HepG2 (cell line): ENCODE results near the gene NGEF. TPM values are rescaled to one million over a fixed set of nuclear protein-coding genes. Genes with fewer than 3 reads are reported as not detected.

Source experiments
- ATAC-seq: fragments of 200-7000 bp; cut with Tn5 transposase; 3 replicates; pipeline ENCODE4 v1.9.1; 2020; ENCODE audit warnings: mild to moderate bottlenecking, moderate library complexity
- BruUV-seq: library from RNA; stranded (reverse); fragments of 400-500 nt; replicated peaks from 2 replicates; lab custom pipeline; 2021; lab: Mats Ljungman, UMichigan
- CTCF ChIA-PET: fragments of 300-600 bp; formaldehyde crosslinking; extraction: SDS; loops from one replicate; lab custom pipeline; 2021; ENCODE audit warnings: low total read pairs, inconsistent platforms, low intra/inter-chr PET ratio; lab: Yijun Ruan, JAX
- POLR2A ChIA-PET: fragments of 350-600 bp; sonication (Branson Sonifier 250); formaldehyde crosslinking; loops from one replicate; lab custom pipeline; 2020; ENCODE audit warnings: antibody characterized with exemption, inconsistent platforms; lab: Yijun Ruan, JAX
- DNase-seq: peaks from one replicate; pipeline ENCODE4 v3.0.0-alpha.2; 2015; ENCODE audit warnings: low spot score
- FAIRE-seq: peaks from 3 replicates; lab custom pipeline; 2011; peaks lifted over from hg19 to GRCh38; lab: Jason Lieb, UNC
- H2AFZ ChIP-seq: one replicate; pipeline ENCODE4 v1.6.1; 2011; ENCODE audit warnings: low read length, inconsistent platforms
- H3K27ac ChIP-seq: fragments of 300-600 bp; 3 replicates; pipeline ENCODE4 v1.8.0; 2011; ENCODE audit warnings: mixed run types, mild to moderate bottlenecking, mixed read lengths, low read length, inconsistent platforms; ENCODE audit not compliant: insufficient read depth; ENCODE audit errors: extremely low read length
- H3K27me3 ChIP-seq, 2 experiments: fragments of 200-600 bp in 1 of 2; 2 replicates in 1 of 2; 3 replicates in 1 of 2; pipeline versions ENCODE4 v1.6.0 to v1.8.0; 2011; ENCODE audit warnings: low read length in 2 of 2, mild to moderate bottlenecking in 2 of 2, moderate library complexity in 2 of 2, inconsistent platforms in 1 of 2; ENCODE audit not compliant: insufficient read depth in 2 of 2, control insufficient read depth in 1 of 2
- H3K36me3 ChIP-seq, 2 experiments: fragments of 200-600 bp in 1 of 2; replicated peaks in 1 of 2; 2 replicates in 1 of 2; 3 replicates in 1 of 2; pipeline versions ENCODE4 v1.5.1 to v1.8.0; 2011; ENCODE audit warnings: low read length in 2 of 2, inconsistent platforms in 1 of 2; ENCODE audit not compliant: insufficient read depth in 2 of 2, control insufficient read depth in 1 of 2
- H3K4me1 ChIP-seq: 2 replicates; pipeline ENCODE4 v1.5.1; 2012; ENCODE audit warnings: low read length, inconsistent platforms; ENCODE audit not compliant: insufficient read depth
- H3K4me2 ChIP-seq: 2 replicates; pipeline ENCODE4 v1.6.0; 2011; ENCODE audit warnings: low read depth, low read length, inconsistent platforms
- H3K4me3 ChIP-seq, 3 experiments: fragments of 200-600 bp in 1 of 3; sonication (generic), shearing (Covaris generic) in 1 of 3; replicated peaks in 1 of 3; 2 replicates each; pipeline ENCODE4 v1.5.1; 2011 to 2016; ENCODE audit warnings: low read length in 3 of 3, inconsistent platforms in 2 of 3, low read depth in 2 of 3, mild to moderate bottlenecking in 2 of 3, control low read depth in 1 of 3, mixed read lengths in 1 of 3; ENCODE audit not compliant: insufficient read depth in 1 of 3
- H3K79me2 ChIP-seq: one replicate; pipeline ENCODE4 v1.6.1; 2011; ENCODE audit warnings: low read length, inconsistent platforms; ENCODE audit not compliant: insufficient read depth
- H3K9ac ChIP-seq: 2 replicates; pipeline ENCODE4 v1.6.0; 2011; ENCODE audit warnings: mild to moderate bottlenecking, low read depth, low read length, inconsistent platforms; ENCODE audit not compliant: insufficient read depth
- H3K9me3 ChIP-seq: 2 replicates; pipeline ENCODE4 v1.5.1; 2012; ENCODE audit warnings: mild to moderate bottlenecking, low read length
- H4K20me1 ChIP-seq: 2 replicates; pipeline ENCODE4 v1.6.0; 2011; ENCODE audit warnings: inconsistent platforms, mild to moderate bottlenecking, low read length, moderate library complexity; ENCODE audit not compliant: insufficient read depth
- CEBPG ChIP-seq: IDR thresholded peaks from 2 replicates; pipeline ENCODE4 v1.6.1; 2016
- DMAP1 ChIP-seq: IDR thresholded peaks from 2 replicates; pipeline ENCODE4 v1.6.1; 2016
- ESRRA ChIP-seq: sonication (generic); formaldehyde crosslinking; IDR thresholded peaks from 2 replicates; pipeline ENCODE4 v1.5.1; 2020; ENCODE audit warnings: mild to moderate bottlenecking, low read depth, missing genetic modification reagents
- KDM4B ChIP-seq: sonication (generic); formaldehyde crosslinking; IDR thresholded peaks from 2 replicates; pipeline ENCODE4 v1.4.0; 2020; ENCODE audit warnings: missing genetic modification reagents
- MBD4 ChIP-seq: IDR thresholded peaks from 2 replicates; pipeline ENCODE4 v1.6.1; 2012; ENCODE audit warnings: low read length, inconsistent platforms, borderline replicate concordance
- NAIF1 ChIP-seq: sonication (generic); formaldehyde crosslinking; IDR thresholded peaks from 2 replicates; pipeline ENCODE4 v1.5.0; 2020; ENCODE audit warnings: mild to moderate bottlenecking, missing genetic modification reagents, borderline replicate concordance
- NPAS2 ChIP-seq: sonication (generic); formaldehyde crosslinking; IDR thresholded peaks from 2 replicates; pipeline ENCODE4 v1.8.0; 2022; ENCODE audit warnings: mild to moderate bottlenecking, missing genetic modification reagents, borderline replicate concordance
- SRY ChIP-seq: sonication (generic); formaldehyde crosslinking; IDR thresholded peaks from 2 replicates; pipeline ENCODE4 v1.8.0; 2022; ENCODE audit warnings: mild to moderate bottlenecking, missing genetic modification reagents
- ZNF460 ChIP-seq: sonication (generic); formaldehyde crosslinking; IDR thresholded peaks from 2 replicates; pipeline ENCODE4 v1.5.1; 2020; ENCODE audit warnings: missing genetic modification reagents, mild to moderate bottlenecking, borderline replicate concordance
- WGBS: methylation state at CpG from one replicate; pipeline ENCODE4 v1.1.6; 2017; ENCODE audit warnings: low lambda C conversion rate; 5-methylcytosine and 5-hydroxymethylcytosine counted together
- in situ Hi-C: cut with HindIII; loops from 2 replicates; pipeline ENCODE4 v1.10.0; 2017; ENCODE audit warnings: low pct_unique_long_range_greater_than_20kb; ENCODE audit not compliant: extremely low pct_ligation_motif_present
- intact Hi-C: fragments of 100-400 bp; cut with micrococcal nuclease; formaldehyde crosslinking; loops from one replicate; pipeline ENCODE4 v1.10.0; 2022; ENCODE audit not compliant: unreplicated experiment
- polyA plus RNA-seq, 8 experiments: library from polyadenylated mRNA; depleted of rRNA in 3 of 8; stranded (reverse) in 7 of 8; unstranded in 1 of 8; fragments of >200 nt; fragmentation: Illumina TruSeq in 4 of 8; extraction: Trizol in 4 of 8; gene quantifications; 2 replicates each; pipeline versions ENCODE4 v1.2.1 to v1.2.3, GENCODE V29; 2011 to 2016; ENCODE audit warnings: low read depth in 4 of 8, missing spikeins in 1 of 8, mixed read lengths in 1 of 8; ENCODE audit not compliant: insufficient read depth in 1 of 8
- total RNA-seq, 5 experiments: library from RNA; depleted of rRNA; stranded (reverse); fragments of >200 nt; fragmentation: Illumina TruSeq; extraction: Trizol; gene quantifications; 2 replicates each; pipeline ENCODE4 v1.2.3, GENCODE V29; 2016; ENCODE audit warnings: low read depth in 1 of 5
- TF ChIP-seq, protein P1 (sequence below): sonication (generic); formaldehyde crosslinking; IDR thresholded peaks from 2 replicates; pipeline ENCODE4 v1.5.1; 2020; ENCODE audit warnings: mild to moderate bottlenecking, missing genetic modification reagents, moderate library complexity

The NGEF gene
- total and polyA plus RNA-seq, 2 of the 13 experiments (the other 11 are each of a cell fraction or from before 2014, with no cell fraction given), result 14.4 to 36.9 TPM

DNA sequence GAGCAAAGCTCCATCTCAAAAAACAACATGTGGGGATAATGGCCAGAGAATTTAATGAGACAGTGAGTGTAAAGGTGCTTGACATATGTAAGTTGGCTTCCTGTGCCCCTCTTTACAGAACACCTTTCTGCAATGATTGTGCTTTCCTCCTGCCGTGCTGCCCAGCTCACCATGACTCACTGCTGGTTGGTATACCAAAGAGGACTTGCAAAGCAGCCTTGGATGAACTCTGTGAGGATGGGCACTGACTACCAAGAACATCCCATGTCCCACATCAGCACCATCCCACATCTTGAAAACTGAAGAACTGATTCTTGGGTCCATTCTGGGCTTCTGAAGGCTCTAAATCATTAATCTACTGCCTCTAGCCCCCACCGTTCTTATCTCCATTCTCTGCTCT is 52.2 kb downstream of the NGEF start (continued):
- no peak for TF ChIP-seq KDM4B (CRISPR knock-in tag)
- no peak for TF ChIP-seq MBD4
- TF ChIP-seq ZNF460 (CRISPR knock-in tag), result no peak
- TF ChIP-seq ESRRA (CRISPR knock-in tag), result no peak
- TF ChIP-seq NAIF1 (CRISPR knock-in tag), result no peak
- no peak for TF ChIP-seq CEBPG (CRISPR knock-in tag)

DNA sequence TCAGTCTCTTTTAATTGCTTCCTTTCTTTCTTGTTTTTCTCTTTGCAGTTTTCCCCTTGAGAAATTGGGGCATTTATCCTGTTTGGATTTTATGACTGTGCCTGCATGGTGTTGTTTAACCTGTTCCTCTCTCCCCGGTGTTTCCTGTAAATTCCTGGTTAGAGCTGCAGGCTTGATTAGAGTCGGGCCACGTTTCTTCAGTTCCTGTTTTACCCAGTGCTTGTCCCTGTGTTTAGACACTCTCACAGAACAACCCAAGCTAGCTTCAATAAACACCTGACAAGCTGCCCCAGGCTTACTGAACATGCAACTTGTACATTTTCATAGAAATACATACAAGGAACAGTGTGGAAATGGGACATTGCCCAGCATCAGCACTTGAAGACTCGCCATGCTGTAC is 53.9 kb downstream of the NGEF start:
- peaks cover 7% of the 10 kb centered on the region for H3K9me3 ChIP-seq
- H2AFZ ChIP-seq, result no peak overlapping the region
- no peak overlapping the region for H3K27ac ChIP-seq
- ATAC-seq (no peak), DNase-seq (no peak), FAIRE-seq (no peak)
- H3K4me2 ChIP-seq, result no peak overlapping the region
- H3K27me3 ChIP-seq, result no peaks in the 10 kb centered on the region
- no peak overlapping the region for H3K4me3 ChIP-seq
- POLR2A ChIA-PET, result interaction anchor here (1.1 kb wide), 1 partner anchor 54 kb away, joined by 4 read pairs; the partner anchor contains the start of gene NGEF
- peaks cover 0 to 9% of the 10 kb centered on the region in 2 experiments; a peak in 2 of 5 replicates for H3K36me3 ChIP-seq
- H3K4me1 ChIP-seq, result peaks cover 11% of the 10 kb centered on the region
- no peaks in the 10 kb centered on the region for H3K79me2 ChIP-seq
- H4K20me1 ChIP-seq, result no peaks in the 10 kb centered on the region
- WGBS, result 91% methylated on average over 4 of the region's 4 CpGs
- intact Hi-C loops, result no loop called here
- CTCF ChIA-PET, result no interaction called here
- H3K9ac ChIP-seq, result no peak overlapping the region
- BruUV-seq, result no TSS peak
- TF ChIP-seq DMAP1 (CRISPR knock-in tag) (no peak), SRY (CRISPR knock-in tag) (no peak), NPAS2 (CRISPR knock-in tag) (no peak)
- TF ChIP-seq, protein P1, sequence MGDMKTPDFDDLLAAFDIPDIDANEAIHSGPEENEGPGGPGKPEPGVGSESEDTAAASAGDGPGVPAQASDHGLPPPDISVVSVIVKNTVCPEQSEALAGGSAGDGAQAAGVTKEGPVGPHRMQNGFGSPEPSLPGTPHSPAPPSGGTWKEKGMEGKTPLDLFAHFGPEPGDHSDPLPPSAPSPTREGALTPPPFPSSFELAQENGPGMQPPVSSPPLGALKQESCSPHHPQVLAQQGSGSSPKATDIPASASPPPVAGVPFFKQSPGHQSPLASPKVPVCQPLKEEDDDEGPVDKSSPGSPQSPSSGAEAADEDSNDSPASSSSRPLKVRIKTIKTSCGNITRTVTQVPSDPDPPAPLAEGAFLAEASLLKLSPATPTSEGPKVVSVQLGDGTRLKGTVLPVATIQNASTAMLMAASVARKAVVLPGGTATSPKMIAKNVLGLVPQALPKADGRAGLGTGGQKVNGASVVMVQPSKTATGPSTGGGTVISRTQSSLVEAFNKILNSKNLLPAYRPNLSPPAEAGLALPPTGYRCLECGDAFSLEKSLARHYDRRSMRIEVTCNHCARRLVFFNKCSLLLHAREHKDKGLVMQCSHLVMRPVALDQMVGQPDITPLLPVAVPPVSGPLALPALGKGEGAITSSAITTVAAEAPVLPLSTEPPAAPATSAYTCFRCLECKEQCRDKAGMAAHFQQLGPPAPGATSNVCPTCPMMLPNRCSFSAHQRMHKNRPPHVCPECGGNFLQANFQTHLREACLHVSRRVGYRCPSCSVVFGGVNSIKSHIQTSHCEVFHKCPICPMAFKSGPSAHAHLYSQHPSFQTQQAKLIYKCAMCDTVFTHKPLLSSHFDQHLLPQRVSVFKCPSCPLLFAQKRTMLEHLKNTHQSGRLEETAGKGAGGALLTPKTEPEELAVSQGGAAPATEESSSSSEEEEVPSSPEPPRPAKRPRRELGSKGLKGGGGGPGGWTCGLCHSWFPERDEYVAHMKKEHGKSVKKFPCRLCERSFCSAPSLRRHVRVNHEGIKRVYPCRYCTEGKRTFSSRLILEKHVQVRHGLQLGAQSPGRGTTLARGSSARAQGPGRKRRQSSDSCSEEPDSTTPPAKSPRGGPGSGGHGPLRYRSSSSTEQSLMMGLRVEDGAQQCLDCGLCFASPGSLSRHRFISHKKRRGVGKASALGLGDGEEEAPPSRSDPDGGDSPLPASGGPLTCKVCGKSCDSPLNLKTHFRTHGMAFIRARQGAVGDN, result no peak
- in situ Hi-C loops, result no loop called here
